GM18909 (cell line): ENCODE measurements around the gene TTC8.
A peak's percentile ranks its signal among the peaks of the same experiment; 100 is the strongest.
"Not testable (repeated sequence)": the region's sequence is repeated elsewhere in the genome, so short reads cannot be mapped to it uniquely, and the experiment has no call there.

Experiments
- ATAC-seq: cut with Tn5 transposase; IDR thresholded peaks from one replicate; pipeline ENCODE4 v1.9.1; 2021; ENCODE audit warnings: mild to moderate bottlenecking; ENCODE audit not compliant: unreplicated experiment, poor library complexity

Gene TTC8

GRCh38 chr14:88821888-88822287 is 2.6 kb upstream of the TTC8 start:
- ATAC-seq = no peak

GRCh38 chr14:88823968-88824313 is 510 bp upstream of the TTC8 start:
- peak; percentile 4 for ATAC-seq

GRCh38 chr14:88825078-88825458 is 617 bp downstream of the TTC8 start:
- ATAC-seq = no peak

GRCh38 chr14:88825503-88825902 is 1.1 kb downstream of the TTC8 start:
- no peak for ATAC-seq

GRCh38 chr14:88829188-88829587 is 4.7 kb downstream of the TTC8 start:
- no peak for ATAC-seq

GRCh38 chr14:88829685-88830302 is 5.3 kb downstream of the TTC8 start:
- ATAC-seq = no peak

GRCh38 chr14:88831284-88831683 is 6.8 kb downstream of the TTC8 start:
- no peak for ATAC-seq

- ATAC-seq = no peak
Measured at GRCh38 chr14:88834883-88835431, 10.5 kb downstream of the TTC8 start.

GRCh38 chr14:88835661-88836060 is 11.2 kb downstream of the TTC8 start:
- no peak for ATAC-seq

GRCh38 chr14:88837495-88837894 is 13.0 kb downstream of the TTC8 start:
- ATAC-seq = no peak

GRCh38 chr14:88838015-88838414 is 13.6 kb downstream of the TTC8 start:
- no peak for ATAC-seq

- ATAC-seq = no peak
Measured at GRCh38 chr14:88840926-88841325, 16.5 kb downstream of the TTC8 start.

- no peak for ATAC-seq
Measured at GRCh38 chr14:88841741-88842140, 17.3 kb downstream of the TTC8 start.

GRCh38 chr14:88842414-88842813 is 18.0 kb downstream of the TTC8 start:
- ATAC-seq = no peak

- ATAC-seq = no peak
Measured at GRCh38 chr14:88844980-88845491, 20.6 kb downstream of the TTC8 start.

- ATAC-seq = no peak
Measured at GRCh38 chr14:88848571-88848970, 24.1 kb downstream of the TTC8 start.

GRCh38 chr14:88849716-88850115 is 25.3 kb downstream of the TTC8 start:
- no peak for ATAC-seq

GRCh38 chr14:88851587-88851986 is 27.1 kb downstream of the TTC8 start:
- no peak for ATAC-seq

GRCh38 chr14:88852632-88853031 is 28.2 kb downstream of the TTC8 start:
- ATAC-seq = no peak

GRCh38 chr14:88853129-88853528 is 28.7 kb downstream of the TTC8 start:
- ATAC-seq = no peak

- ATAC-seq = no peak
Measured at GRCh38 chr14:88856786-88857366, 32.4 kb downstream of the TTC8 start.

- ATAC-seq = not testable (repeated sequence)
Measured at GRCh38 chr14:88857861-88858260, 33.4 kb downstream of the TTC8 start.
